K562 (cell line): ENCODE results near the gene AGRN. TPM values are rescaled to one million over a fixed set of nuclear protein-coding genes. Genes with fewer than 3 reads are reported as not detected.

Experiments used
- HSF4 ChIP-seq: fragments of 250-450 bp; sonication (Bioruptor Pico); IDR thresholded peaks from 2 replicates; pipeline ENCODE4 v2.1.2; 2022; ENCODE audit warnings: mild to moderate bottlenecking, moderate library complexity, borderline replicate concordance
- IRF1 ChIP-seq: sonication (generic); formaldehyde crosslinking; IDR thresholded peaks from 2 replicates; pipeline ENCODE4 v1.8.0; 2022; ENCODE audit warnings: missing genetic modification reagents, mild to moderate bottlenecking, borderline replicate concordance
- JUNB ChIP-seq: fragments of 450-650 bp; formaldehyde crosslinking; conservative IDR thresholded peaks from 2 replicates; pipeline ENCODE4 v1.4.0; 2020; ENCODE audit warnings: mild to moderate bottlenecking
- MBD2 ChIP-seq: sonication (generic); IDR thresholded peaks from 2 replicates; pipeline ENCODE4 v1.6.1; 2016; ENCODE audit warnings: low read depth, borderline replicate concordance
- MCM2 ChIP-seq: fragments of 450-650 bp; IDR thresholded peaks from 2 replicates; pipeline ENCODE4 v1.6.1; 2017; ENCODE audit warnings: low read depth, mild to moderate bottlenecking
- NKRF ChIP-seq: fragments of 450-650 bp; IDR thresholded peaks from 2 replicates; pipeline ENCODE4 v1.6.1; 2016; ENCODE audit warnings: borderline replicate concordance
- NR2F6 ChIP-seq: fragments of 450-650 bp; formaldehyde crosslinking; IDR thresholded peaks from 2 replicates; pipeline ENCODE4 v1.4.0; 2020; ENCODE audit warnings: mild to moderate bottlenecking
- POLR2B ChIP-seq: fragments of 450-650 bp; IDR thresholded peaks from 2 replicates; pipeline ENCODE4 v1.6.1; 2018; ENCODE audit warnings: low read depth; ENCODE audit not compliant: partially characterized antibody
- POU5F1 ChIP-seq: fragments of 150-350 bp; IDR thresholded peaks from 2 replicates; pipeline ENCODE4 v1.6.1; 2014; ENCODE audit warnings: borderline replicate concordance, low read length, low read depth, mild to moderate bottlenecking; ENCODE audit not compliant: partially characterized antibody
- RBM25 ChIP-seq: fragments of 200-400 bp; formaldehyde crosslinking; IDR thresholded peaks from 2 replicates; pipeline ENCODE4 v1.6.1; 2018; ENCODE audit warnings: low read length, low read depth, moderate library complexity; ENCODE audit not compliant: severe bottlenecking
- SMAD2 ChIP-seq: fragments of 150-350 bp; IDR thresholded peaks from 2 replicates; pipeline ENCODE4 v1.6.1; 2014; ENCODE audit warnings: low read depth, mild to moderate bottlenecking, low read length
- SUPT5H ChIP-seq: fragments of 450-650 bp; IDR thresholded peaks from 2 replicates; pipeline ENCODE4 v1.6.1; 2016
- TSC22D4 ChIP-seq: fragments of 450-650 bp; IDR thresholded peaks from 2 replicates; pipeline ENCODE4 v1.6.1; 2016; ENCODE audit warnings: missing genetic modification characterization, missing biosample characterization, control low read depth
- U2AF2 ChIP-seq: fragments of 200-400 bp; formaldehyde crosslinking; optimal IDR thresholded peaks from 2 replicates; pipeline ENCODE3; 2017; ENCODE audit warnings: low read depth, mild to moderate bottlenecking, low read length
- ZNF253 ChIP-seq: fragments of 250-450 bp; sonication (Bioruptor Pico); conservative IDR thresholded peaks from 2 replicates; pipeline ENCODE4 v1.6.1; 2021; ENCODE audit warnings: mild to moderate bottlenecking
- ZNF639 ChIP-seq, 2 experiments: fragments of 200-800 bp in 1 of 2; sonication (Bioruptor generic) in 1 of 2; sonication (generic) in 1 of 2; formaldehyde crosslinking in 1 of 2; IDR thresholded peaks in 1 of 2; conservative IDR thresholded peaks in 1 of 2; 2 replicates each; pipeline versions ENCODE4 v1.5.0 to v1.6.1; 2016 to 2020; ENCODE audit warnings: missing compliant biosample characterization in 1 of 2, missing genetic modification characterization in 1 of 2, missing genetic modification reagents in 1 of 2
- ZNF717 ChIP-seq: fragments of 250-450 bp; sonication (Bioruptor Pico); IDR thresholded peaks from 2 replicates; pipeline ENCODE4 v1.5.0; 2021
- ZNF780A ChIP-seq: fragments of 250-450 bp; sonication (Bioruptor Pico); IDR thresholded peaks from 2 replicates; pipeline ENCODE4 v1.5.0; 2021; ENCODE audit warnings: mild to moderate bottlenecking
- polyA plus RNA-seq, 8 experiments: library from polyadenylated mRNA; depleted of rRNA in 4 of 8; stranded (reverse) in 5 of 8; unstranded in 3 of 8; fragments of >200 nt; fragmentation: Nextera tagmentation in 2 of 8; fragmentation: Illumina TruSeq in 1 of 8; extraction: Ambion mirVana in 2 of 8; extraction: Trizol in 1 of 8; gene quantifications; 2 replicates each; pipeline versions ENCODE4 v1.2.1 to v1.2.3, GENCODE V29; 2011 to 2014; ENCODE audit warnings: inconsistent platforms in 1 of 8, missing spikeins in 1 of 8
- total RNA-seq, 7 experiments: library from RNA; depleted of rRNA in 6 of 7; stranded (reverse); fragments of >200 nt in 6 of 7; fragmentation: Illumina TruSeq in 2 of 7; extraction: Trizol in 2 of 7; gene quantifications; 2 replicates each; pipeline versions ENCODE4 v1.2.1 to v1.2.3, GENCODE V29; 2011 to 2021; ENCODE audit warnings: low replicate concordance in 1 of 7
- TF ChIP-seq, protein P1 (sequence below): sonication (generic); formaldehyde crosslinking; IDR thresholded peaks from 2 replicates; pipeline ENCODE4 v1.9.0; 2022; ENCODE audit warnings: mild to moderate bottlenecking, missing genetic modification reagents
- TF ChIP-seq, protein P2 (sequence below): fragments of 250-450 bp; sonication (Bioruptor Pico); IDR thresholded peaks from 2 replicates; pipeline ENCODE4 v1.8.0; 2022; ENCODE audit warnings: inconsistent platforms, mild to moderate bottlenecking, moderate library complexity, borderline replicate concordance

The AGRN gene
- total and polyA plus RNA-seq, 9 of the 15 experiments (the other 6 are each of a cell fraction or from before 2014, with no cell fraction given): 0.04 to 111 (median 18.1) TPM

DNA sequence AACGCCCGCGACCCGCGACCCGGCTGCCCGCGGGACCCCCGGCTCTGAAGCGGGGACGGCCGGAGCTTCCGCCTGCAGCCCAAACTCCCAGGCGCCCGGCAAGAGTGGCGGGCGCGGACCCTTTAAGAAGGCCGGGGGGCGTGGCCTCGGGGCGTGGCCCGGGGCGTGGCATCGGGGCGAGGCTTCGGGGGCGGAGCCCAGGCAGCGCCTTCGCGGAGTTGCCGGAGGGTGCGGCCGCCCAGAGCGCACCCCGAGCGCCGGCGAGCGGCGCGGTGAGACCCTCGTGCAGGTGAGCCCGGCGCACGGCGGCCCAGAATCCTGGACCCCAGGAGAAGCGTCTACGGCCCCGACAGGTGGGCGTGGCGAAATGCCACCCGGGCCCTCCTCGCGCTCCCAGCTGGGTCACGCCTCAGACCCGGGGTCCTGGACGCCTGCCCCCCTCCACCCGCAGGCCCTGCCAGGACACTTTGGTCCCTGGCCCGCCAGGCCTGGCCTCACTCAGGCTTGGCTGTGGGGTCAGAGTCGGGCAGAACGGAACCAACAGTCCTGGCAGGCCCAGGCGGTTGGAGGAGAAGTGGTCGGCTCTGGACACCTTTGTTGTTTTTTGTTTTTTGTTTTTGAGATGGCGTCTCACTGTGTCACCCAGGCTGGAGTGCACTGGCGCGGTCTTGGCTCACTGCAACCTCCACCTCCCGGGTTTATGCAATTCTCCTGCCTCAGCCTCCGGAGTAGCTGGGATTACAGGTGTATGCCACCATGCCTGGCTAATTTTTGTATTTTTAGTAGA lies 39.8 kb downstream of the AGRN start (continued):
- no peak for TF ChIP-seq ZNF639 (CRISPR knock-in tag; conservative IDR thresholded peaks at IDR 0.05 in 1 of 2, IDR thresholded peaks at IDR 0.05 in 1 of 2)
- peak; percentile 68; the same call in 1 of the 2 replicates for TF ChIP-seq HSF4 (CRISPR knock-in tag)
- no peak for TF ChIP-seq NR2F6 (CRISPR knock-in tag)
- TF ChIP-seq JUNB (CRISPR knock-in tag): no peak
- TF ChIP-seq, protein P1, sequence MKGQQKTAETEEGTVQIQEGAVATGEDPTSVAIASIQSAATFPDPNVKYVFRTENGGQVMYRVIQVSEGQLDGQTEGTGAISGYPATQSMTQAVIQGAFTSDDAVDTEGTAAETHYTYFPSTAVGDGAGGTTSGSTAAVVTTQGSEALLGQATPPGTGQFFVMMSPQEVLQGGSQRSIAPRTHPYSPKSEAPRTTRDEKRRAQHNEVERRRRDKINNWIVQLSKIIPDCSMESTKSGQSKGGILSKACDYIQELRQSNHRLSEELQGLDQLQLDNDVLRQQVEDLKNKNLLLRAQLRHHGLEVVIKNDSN (CRISPR knock-in tag): no peak; the same call in 1 of the 2 replicates
- TF ChIP-seq SUPT5H: no peak
- no peak for TF ChIP-seq TSC22D4 (tag)
- TF ChIP-seq MCM2: no peak
- TF ChIP-seq, protein P2, sequence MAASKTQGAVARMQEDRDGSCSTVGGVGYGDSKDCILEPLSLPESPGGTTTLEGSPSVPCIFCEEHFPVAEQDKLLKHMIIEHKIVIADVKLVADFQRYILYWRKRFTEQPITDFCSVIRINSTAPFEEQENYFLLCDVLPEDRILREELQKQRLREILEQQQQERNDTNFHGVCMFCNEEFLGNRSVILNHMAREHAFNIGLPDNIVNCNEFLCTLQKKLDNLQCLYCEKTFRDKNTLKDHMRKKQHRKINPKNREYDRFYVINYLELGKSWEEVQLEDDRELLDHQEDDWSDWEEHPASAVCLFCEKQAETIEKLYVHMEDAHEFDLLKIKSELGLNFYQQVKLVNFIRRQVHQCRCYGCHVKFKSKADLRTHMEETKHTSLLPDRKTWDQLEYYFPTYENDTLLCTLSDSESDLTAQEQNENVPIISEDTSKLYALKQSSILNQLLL: no peak
- 0 out of 2 replicates have a peak, but pooled peaks have one; percentile 21 for TF ChIP-seq NKRF
- TF ChIP-seq MBD2: no peak
- TF ChIP-seq RBM25: no peak
- no peak for TF ChIP-seq POLR2B
- no peak for TF ChIP-seq SMAD2
- no peak for TF ChIP-seq ZNF253 (CRISPR knock-in tag)
- no peak for TF ChIP-seq ZNF717 (CRISPR knock-in tag)
- no peak for TF ChIP-seq POU5F1
- TF ChIP-seq IRF1 (CRISPR knock-in tag): no peak
- no peak for TF ChIP-seq U2AF2
- no peak for TF ChIP-seq ZNF780A (CRISPR knock-in tag)
